NOMO-1 (cell line): ENCODE measurements around the gene CYB5B.
A peak's percentile ranks its signal among the peaks of the same experiment; 100 is the strongest.
"Not testable (repeated sequence)": the region's sequence is repeated elsewhere in the genome, so short reads cannot be mapped to it uniquely, and the experiment has no call there.

Source experiments
- DNase-seq, 2 experiments: peaks; one replicate each; lab custom pipeline; 2025; ENCODE audit not compliant: unreplicated experiment in 2 of 2; lab: John Stamatoyannopoulos, UW

The CYB5B gene

GRCh38 chr16:69441030-69441429 is 16.6 kb downstream of the CYB5B start:
- DNase-seq: not testable (repeated sequence)

DNA sequence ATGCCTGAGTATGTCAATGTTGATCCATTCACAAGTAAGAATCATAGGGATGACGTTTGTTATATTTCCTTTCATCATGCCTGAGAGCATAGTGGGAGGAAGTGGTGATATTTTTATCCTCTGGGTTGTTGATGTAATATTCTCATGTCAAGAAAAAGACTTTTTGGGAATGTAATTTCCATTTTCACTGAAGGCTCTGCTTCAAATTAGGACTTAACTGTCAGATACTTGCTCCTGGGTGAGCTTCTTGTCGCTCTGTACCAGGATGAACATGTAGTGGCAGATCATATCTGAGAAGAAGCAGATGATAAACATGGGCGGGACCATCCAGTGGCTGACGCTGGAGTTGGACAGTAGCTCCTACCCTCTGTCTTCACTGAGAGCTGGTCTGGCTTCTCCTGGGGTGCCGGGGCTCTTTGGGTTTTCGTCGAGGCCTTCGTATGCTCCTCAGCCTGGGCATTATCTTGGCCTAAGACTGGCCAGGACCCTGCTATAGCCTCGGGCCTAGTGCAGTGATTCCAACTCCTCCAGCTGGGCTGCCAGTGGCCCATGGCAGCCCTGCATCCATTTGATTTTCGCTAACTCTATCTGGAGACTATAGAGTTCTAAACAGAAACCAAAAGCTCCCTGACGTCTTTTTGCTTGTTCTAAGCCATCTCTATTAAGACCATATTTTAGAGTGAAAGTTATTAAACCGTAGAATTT is 19.7 kb downstream of the CYB5B start:
- DNase-seq: no peak

DNA sequence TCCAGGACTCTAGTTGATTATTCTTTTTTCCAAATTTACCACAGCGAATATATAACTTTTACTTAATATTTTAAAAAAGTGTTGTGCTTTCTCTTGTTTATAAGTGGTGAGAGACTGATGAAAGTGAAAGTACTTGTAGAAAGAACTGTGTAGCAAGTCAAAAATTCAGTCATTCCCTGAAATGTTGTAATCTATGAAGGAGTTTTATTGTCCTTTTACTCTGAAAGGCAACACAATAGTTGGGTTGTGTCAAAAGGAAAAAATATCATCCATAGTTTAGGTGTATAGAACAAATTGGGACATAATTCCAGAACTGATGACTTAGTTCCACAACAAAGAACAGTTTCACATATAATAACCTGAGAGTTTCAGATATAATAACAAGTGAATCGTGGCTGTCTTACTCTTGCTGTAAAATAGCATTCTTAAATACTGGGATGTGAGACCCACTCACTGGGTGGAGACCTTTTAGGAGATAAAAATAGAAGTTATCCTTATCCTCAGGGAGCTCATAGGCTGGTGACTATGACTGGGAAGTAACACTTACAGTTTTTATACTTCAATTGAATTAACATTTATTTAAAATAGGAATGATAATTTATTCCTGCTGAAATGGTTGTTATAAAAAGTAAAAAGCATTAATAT is 20.6 kb downstream of the CYB5B start:
- DNase-seq: peak in 1 of 2 experiments; percentile 6

DNA sequence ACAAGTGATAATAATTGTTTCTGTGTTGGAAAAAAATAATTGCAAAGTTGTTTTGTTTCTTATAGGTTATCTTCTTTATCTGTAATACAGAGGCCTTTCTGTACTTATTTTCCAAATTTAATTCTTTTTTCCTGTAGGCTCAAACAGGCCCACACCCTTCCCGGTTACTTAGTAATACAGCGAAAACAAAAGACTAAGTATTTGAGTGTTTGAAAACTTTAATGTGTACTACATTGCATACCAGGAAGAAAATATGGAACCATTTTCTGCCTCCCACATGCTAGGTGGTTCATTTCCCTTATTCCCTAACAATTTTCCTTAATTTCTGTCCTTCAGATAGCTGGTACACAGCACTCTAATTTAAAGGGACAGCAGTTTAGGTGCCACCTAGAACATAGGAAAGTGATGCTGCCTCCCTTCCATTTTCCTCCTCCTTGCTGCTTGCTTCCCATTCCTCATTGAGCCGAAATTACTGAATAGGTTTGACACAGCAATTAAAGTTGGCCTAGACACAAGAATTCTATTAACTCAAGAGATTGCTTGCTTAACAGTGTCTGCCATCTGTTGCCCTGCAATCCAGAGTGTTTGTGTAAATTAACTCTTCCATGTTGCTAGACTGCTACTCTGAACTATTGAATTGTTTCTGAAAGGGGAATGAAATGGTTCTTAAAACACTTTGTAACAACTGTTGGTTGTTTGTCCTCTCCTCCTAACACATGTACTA is 24.2 kb downstream of the CYB5B start:
- DNase-seq: no peak

DNA sequence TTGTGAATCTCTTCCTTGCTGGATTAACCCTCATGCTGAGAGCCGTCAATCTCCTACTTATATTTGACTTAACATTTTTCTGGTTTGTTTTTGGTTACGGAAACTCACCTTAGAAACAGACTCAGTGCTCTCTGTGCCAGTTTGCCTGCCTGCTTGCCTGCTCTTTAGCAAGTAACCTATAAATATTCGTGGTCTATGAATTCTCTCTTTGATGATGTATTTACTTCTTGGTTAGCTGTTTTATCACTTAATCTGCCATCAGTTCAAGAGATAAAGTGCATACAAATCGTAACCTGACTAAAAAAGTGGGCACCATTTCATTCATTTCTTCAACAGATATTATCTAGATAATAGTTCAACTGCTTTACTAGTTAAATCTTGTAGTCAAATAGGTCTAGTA is 26.7 kb downstream of the CYB5B start:
- no peak for DNase-seq

- DNase-seq: no peak
These were observed 29.5 kb downstream of the CYB5B start for GRCh38 chr16:69453936-69454335.

DNA sequence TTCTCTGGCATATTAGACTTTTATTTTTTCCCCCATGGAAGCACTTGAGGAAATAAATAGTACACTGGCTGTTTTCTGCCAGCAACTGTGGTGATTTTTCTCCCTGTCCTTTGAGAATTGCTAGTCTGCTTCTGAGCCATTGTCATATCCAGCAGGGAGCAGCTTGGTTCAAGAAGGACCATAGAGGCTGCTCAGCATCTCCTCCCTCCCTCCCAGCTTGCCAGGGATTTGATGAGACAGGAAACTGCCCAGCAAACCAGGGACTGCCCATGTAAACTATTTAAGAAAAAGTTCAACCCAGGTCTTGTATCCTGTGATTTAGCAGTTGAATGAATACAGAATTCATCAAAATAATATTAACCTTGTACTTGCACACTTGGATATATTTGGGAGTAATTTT is 39.5 kb downstream of the CYB5B start:
- no peak for DNase-seq

GRCh38 chr16:69465083-69465721 is 40.8 kb downstream of the CYB5B start:
- peak; percentile 4 to 7 for DNase-seq

GRCh38 chr16:69465881-69466280 is 41.5 kb downstream of the CYB5B start:
- DNase-seq: peak in 1 of 2 experiments; percentile 34

- no peak for DNase-seq
These were observed 42.1 kb downstream of the CYB5B start for GRCh38 chr16:69466547-69466946.

GRCh38 chr16:69467080-69467479 is 42.7 kb downstream of the CYB5B start:
- no peak for DNase-seq

GRCh38 chr16:69467531-69468204 is 43.2 kb downstream of the CYB5B start:
- DNase-seq: no peak

DNA sequence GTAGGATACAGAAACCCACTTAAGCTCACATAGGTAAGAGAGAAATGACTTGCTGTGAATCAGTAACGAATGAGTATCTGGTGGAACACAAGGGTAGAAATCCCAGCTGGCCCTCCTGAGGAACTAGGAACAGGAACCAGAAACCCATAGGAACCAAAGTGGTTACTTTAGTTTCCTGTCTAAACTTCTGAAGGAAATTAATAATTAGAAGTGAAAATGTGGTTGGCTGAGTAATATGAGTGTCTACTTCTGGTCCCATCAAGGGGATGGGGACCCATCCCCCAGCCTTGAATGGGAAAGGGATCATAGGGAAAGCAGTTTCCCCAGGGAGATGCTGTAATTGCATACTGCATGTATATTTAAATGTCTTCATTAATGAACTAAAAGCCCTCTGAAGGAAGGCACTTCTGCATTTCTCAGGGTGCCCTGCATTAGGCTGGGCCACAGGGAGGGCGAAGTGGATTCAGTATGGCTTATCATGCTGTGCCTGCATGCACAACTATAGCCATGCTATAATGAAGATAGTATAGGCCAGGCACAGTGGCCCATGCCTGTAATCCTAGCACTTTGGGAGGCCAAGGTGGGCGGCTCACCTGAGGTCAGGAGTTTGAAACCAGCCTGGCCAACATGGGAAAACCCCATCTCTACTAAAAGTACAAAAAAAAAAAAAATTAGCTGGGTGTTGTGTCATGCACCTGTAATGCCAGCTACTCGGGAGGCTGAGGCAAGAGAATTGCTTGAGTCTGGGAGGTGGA is 45.6 kb downstream of the CYB5B start:
- peak; percentile 9 to 65 for DNase-seq

- DNase-seq: no peak
These were observed 46.7 kb downstream of the CYB5B start for GRCh38 chr16:69471121-69471520.

DNA sequence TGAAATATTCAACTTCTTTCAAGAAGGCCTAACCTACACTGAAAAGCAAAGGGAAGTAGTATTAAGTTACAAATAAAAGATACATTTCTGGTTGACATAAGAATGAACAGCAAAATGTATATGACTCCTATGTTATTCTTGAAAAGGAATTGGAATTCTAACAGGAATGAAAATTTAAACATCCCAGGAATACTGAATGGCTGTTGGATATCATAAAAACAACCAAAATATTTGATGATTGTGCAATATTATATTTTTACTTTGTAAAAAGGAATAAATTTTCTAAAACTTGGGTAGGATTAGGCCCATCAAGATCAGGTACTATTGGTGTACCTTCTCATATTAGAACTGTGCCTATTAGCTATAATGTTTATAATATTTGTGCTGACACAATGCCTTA is 50.0 kb downstream of the CYB5B start:
- no peak for DNase-seq

DNA sequence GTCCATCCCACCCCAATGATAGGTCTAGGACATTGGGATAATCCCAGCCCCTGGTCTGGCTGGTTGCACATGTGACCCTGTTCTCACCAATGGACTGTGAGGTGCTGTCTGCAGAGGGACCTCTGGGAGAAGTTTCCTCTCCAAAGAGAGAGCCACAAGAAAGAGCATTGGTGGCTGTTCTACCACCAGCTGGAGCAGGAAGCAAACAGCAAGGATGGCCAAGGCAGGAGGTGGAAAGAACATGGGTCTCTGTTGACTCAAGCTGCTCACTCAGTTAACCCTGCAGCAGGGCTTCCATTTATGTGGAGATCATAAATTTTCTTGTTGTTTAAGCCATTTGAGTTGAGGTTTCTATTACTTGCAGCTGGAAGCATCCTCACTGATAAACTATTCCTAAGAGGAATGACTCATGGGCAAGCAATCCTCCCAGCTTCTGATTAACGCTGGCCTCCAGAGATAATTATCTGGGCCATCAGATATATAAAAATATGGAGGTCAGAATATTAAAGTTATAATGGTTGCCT is 52.6 kb downstream of the CYB5B start:
- no peak for DNase-seq

DNA sequence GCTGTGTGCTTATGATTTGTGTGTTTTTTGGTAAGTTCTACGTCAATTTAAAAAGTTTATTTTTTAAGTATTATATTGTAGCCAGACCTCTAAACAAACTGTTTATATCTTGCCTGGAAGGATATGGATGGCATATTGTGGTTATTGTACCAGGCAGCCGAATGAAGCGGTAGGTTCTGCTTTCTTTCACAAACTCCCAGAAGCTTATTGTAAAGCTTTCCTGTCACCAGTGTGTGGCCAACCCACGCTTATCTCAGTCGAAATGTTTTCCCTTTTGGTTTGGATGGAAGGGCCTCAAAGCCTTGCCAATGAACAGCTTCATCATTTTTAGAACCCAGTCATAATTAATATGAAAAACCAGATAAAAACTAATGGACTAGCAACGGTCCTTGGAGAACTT is 53.1 kb downstream of the CYB5B start:
- DNase-seq: peak in 1 of 2 experiments; percentile 12

DNA sequence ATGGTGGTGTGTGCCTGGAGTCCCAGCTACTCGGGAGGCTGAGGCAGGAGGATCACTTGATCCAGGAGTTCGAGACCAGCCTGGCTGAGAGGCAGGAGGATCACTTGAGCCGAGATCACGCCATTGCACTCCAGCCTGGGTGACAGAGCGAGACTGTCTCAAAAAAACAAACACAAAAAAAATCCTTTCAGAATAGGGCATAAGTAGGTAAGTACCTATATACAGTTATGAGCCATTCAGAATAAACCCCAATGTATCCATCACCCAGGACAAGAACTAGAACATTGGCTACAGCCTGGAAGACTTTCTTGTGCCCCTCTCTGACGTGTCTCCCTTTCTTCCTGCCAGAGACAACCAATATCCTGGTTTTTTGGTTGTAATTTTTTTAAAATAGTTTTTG is 54.3 kb downstream of the CYB5B start:
- no peak for DNase-seq

DNA sequence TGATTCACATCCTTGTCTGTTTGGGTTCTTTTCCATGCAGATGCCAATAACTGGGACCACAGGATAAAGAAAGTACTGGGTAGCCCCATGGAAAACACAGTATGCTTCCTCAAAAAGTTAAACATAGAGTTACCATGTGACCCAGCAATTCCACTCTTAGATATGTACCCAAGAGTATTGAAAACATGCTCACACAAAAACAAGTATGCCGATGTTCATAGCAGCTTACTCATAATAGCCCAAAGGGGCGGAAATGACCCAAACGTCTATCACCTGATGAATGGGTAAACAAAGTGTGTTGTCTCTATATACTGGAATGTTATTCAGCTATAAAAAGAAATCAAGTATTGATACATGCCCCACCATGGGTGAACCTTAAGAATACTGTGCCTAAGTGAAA is 55.4 kb downstream of the CYB5B start:
- no peak for DNase-seq

- no peak for DNase-seq
These were observed 57.5 kb downstream of the CYB5B start for GRCh38 chr16:69481901-69482341.
